ENCODE data around the gene CREM. TPM values are rescaled to one million over a fixed set of nuclear protein-coding genes. Genes with fewer than 3 reads are reported as not detected.

The CREM gene
- total and polyA plus RNA-seq, 7 donors, result 25.9 to 76.0 (median 37.5) TPM

DNA sequence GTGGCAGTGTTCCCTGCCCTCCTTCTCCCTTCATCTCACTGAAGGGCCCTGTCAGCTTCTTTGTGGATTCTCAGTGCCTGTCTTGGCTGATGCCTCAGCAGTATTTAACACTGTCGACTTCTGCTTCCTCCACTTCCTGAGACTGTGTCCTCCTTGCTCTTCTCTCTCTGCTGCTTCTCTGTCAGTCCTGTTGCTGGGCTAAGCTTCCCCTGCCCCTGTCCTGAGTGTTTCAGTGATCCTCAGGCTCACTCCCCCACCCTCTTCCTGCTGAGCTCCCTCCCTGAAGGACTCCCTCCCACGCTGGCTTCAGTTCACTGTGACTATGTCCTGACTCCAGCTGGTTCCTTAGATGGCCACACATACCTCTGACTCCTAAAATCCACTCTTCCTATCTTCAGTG, 64.9 kb downstream of the CREM start:
- WGBS, 2 donors, result 50 to 73% methylated on average over 2 of the region's 2 CpGs
- H3K27me3 ChIP-seq, result no peaks in the 10 kb centered on the region
- peak overlapping the region in 3 of 4 donors; percentile 31 to 50 (median 48) for H3K27ac ChIP-seq
- intact Hi-C loops (cut with DNase I), result no loop called here
- H3K4me3 ChIP-seq, result no peak overlapping the region
- peak; percentile 71 for DNase-seq
- H3K36me3 ChIP-seq, result no peaks in the 10 kb centered on the region
- TF ChIP-seq EP300 (IDR thresholded peaks at IDR 0.05), result no peak
- TF ChIP-seq POLR2AphosphoS5 (IDR thresholded peaks at IDR 0.05), result peak in 2 of 4 donors; percentile 16 to 37
- no peaks in the 10 kb centered on the region for H3K9me3 ChIP-seq
- peaks cover 0 to 9% (median 7%) of the 10 kb centered on the region in 4 donors for H3K4me1 ChIP-seq

DNA sequence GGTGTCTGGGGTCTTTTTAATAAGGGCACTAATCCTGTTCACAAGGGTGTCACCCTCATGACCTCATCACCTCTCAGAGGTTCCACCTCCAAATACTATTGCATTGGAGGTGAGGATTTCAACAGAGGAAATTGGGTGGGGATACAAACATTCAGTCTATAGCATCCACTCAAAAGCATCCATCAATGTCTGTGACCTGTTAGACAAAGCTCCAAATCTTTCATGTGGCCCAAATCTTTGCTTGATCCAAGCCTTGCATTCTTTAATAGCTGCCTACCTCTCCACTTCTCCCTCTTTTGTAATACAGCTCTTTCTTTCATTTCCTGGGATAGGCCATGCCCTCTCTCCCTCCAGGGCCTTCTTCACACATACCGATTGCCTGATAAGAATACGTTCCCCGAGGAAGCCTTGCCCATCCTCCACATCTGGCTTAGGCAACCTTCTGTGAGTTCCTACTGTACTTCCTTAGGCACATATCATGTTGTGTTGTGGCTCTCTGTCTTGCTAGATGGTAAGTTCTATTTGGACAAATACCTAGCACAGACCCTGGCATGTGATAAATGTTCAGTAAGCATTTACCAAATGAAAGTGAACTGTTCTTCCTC, 66.1 kb downstream of the CREM start:
- H3K27me3 ChIP-seq, result no peaks in the 10 kb centered on the region
- intact Hi-C loops (cut with DNase I), result no loop called here
- DNase-seq, result no peak
- no peak overlapping the region for H3K4me3 ChIP-seq
- 51 to 95% methylated on average over 3 of the region's 3 CpGs for WGBS, 2 donors
- no peaks in the 10 kb centered on the region for H3K9me3 ChIP-seq
- peaks cover 0 to 9% (median 7%) of the 10 kb centered on the region in 4 donors for H3K4me1 ChIP-seq
- no peaks in the 10 kb centered on the region for H3K36me3 ChIP-seq
- H3K27ac ChIP-seq, result peak overlapping the region in 1 of 4 donors; percentile 50
- TF ChIP-seq, protein P1, sequence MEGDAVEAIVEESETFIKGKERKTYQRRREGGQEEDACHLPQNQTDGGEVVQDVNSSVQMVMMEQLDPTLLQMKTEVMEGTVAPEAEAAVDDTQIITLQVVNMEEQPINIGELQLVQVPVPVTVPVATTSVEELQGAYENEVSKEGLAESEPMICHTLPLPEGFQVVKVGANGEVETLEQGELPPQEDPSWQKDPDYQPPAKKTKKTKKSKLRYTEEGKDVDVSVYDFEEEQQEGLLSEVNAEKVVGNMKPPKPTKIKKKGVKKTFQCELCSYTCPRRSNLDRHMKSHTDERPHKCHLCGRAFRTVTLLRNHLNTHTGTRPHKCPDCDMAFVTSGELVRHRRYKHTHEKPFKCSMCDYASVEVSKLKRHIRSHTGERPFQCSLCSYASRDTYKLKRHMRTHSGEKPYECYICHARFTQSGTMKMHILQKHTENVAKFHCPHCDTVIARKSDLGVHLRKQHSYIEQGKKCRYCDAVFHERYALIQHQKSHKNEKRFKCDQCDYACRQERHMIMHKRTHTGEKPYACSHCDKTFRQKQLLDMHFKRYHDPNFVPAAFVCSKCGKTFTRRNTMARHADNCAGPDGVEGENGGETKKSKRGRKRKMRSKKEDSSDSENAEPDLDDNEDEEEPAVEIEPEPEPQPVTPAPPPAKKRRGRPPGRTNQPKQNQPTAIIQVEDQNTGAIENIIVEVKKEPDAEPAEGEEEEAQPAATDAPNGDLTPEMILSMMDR (IDR thresholded peaks at IDR 0.05), result no peak
- peak in 1 of 4 donors; percentile 27 for TF ChIP-seq POLR2AphosphoS5 (IDR thresholded peaks at IDR 0.05)

DNA sequence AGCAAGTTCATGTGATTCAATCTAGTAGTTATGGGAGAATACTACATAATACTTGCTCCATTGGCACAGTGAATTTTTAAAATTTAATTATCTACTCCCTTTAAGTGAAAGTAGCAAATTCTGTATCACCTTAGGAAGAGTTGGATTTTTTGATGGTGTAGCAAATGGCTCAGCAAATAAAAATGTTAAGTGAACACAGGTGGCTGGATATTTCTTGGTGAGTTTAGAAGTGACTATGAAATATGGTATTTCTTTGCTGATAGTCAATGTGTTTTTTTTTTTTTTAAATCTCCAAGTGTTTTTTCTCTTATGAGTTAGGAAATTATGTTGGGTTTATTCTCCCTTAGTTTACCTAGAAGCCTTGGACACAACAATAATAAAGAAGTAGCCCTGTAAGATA, 67.8 kb downstream of the CREM start:
- no peaks in the 10 kb centered on the region for H3K27me3 ChIP-seq
- peak overlapping the region; percentile 89 to 95 (median 93) for H3K27ac ChIP-seq
- H3K4me3 ChIP-seq, result no peak overlapping the region
- TF ChIP-seq POLR2A (IDR thresholded peaks at IDR 0.05) (no peak), EP300 (IDR thresholded peaks at IDR 0.05) (no peak), POLR2AphosphoS5 (IDR thresholded peaks at IDR 0.05) (no peak)
- TF ChIP-seq, protein P1 (IDR thresholded peaks at IDR 0.05), result no peak
- no peak for DNase-seq
- peaks cover 0 to 9% (median 7%) of the 10 kb centered on the region in 4 donors for H3K4me1 ChIP-seq
- H3K36me3 ChIP-seq, result no peaks in the 10 kb centered on the region
- no peaks in the 10 kb centered on the region for H3K9me3 ChIP-seq
- intact Hi-C loops (cut with DNase I), result no loop called here

DNA sequence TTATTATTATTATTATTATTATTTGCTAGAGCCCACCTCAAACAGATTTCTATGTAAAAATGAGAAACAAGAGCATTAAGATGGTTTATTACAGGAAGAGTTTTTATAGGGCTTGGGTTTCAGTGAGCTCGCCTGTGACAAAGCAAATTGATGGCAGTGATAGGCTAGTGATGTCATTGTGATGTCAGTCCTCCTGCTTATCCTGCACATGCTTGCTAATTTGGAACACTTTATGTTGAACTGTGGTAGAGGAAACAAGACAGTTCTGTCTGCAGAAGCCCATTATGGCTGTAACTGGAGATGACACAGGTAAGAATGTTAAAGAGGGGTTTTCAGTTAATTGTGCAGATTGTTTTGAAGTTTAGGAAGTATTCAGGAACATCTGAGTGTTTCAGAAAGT, 68.3 kb downstream of the CREM start:
- Histone ChIP-seq H3K27me3 (no peaks in the 10 kb centered on the region), H3K4me3 (peak overlapping the region; percentile 23 to 51 (median 48)), H3K36me3 (no peaks in the 10 kb centered on the region), H3K27ac (peak overlapping the region; percentile 89 to 95 (median 93)), H3K9me3 (no peaks in the 10 kb centered on the region), H3K4me1 (peaks cover 0 to 9% (median 7%) of the 10 kb centered on the region in 4 donors)
- no peak for TF ChIP-seq POLR2A (IDR thresholded peaks at IDR 0.05)
- TF ChIP-seq, protein P1 (IDR thresholded peaks at IDR 0.05), result no peak
- peak; percentile 25 to 78 (median 48) for TF ChIP-seq POLR2AphosphoS5 (IDR thresholded peaks at IDR 0.05)
- TF ChIP-seq EP300 (IDR thresholded peaks at IDR 0.05), result peak in 1 of 4 donors; percentile 71
- intact Hi-C loops (cut with DNase I), result loop anchor here (1.0 kb wide), 1 partner anchor 68 kb away; no protein-coding TSS in a partner anchor
- no peak for DNase-seq
- WGBS, 2 donors, result 25 to 39% methylated on average over 1 of the region's 1 CpG

DNA sequence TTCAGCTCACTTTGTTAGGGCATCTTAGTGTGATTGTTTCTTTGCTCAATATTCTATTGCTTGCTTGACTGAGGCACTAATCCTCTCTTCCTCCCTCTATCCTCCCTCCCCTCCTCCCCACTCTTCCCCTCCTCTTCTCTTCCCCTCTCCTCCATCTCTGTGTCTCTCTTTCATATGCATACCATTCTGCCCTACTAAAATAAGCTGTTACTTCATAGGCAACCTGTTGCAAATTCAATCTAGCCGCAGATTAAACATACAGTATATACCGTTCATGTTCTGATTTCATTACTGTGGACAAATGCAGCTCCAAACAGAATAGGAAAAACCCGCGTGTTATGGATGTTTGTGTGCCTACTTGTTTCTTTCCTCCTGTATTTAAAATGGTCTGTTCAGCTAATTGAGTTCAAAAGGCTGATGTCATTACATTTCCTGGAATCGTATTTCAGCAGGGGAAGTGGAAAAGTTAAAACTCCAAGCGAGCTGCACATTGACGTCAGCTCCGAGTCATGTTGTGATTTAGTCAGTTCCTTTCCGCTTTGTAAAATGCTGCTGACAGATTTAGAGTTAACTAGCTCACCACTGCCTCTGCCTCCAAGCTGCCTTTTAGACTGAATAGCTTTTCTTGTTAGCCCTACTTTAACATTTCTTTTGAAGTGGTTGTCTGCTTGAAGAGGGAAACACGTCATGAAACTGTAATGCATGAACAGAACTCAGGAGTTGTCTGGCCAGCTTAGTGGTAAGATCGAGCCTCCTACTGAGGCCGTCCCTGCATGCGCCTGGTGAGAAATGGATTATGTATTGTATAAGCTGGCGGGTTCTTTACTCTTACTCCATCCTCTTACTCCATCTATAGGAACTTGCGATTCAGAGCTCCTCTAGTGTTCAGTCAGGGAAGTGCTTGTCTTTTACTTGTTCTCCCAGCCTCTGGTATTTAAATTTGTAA, 69.0 kb downstream of the CREM start:
- peak; percentile 92 for DNase-seq
- 1% methylated on average over 15 of the region's 15 CpGs for WGBS, 2 donors
- Histone ChIP-seq H3K9me3 (no peaks in the 10 kb centered on the region), H3K27ac (peak overlapping the region; percentile 89 to 95 (median 93)), H3K4me3 (peak overlapping the region; percentile 23 to 51 (median 48)), H3K36me3 (no peaks in the 10 kb centered on the region), H3K27me3 (no peaks in the 10 kb centered on the region), H3K4me1 (peaks cover 0 to 9% (median 7%) of the 10 kb centered on the region in 4 donors)
- intact Hi-C loops (cut with DNase I), result loop anchor here (1.0 kb wide), 1 partner anchor 68 kb away; no protein-coding TSS in a partner anchor
- TF ChIP-seq EP300 (IDR thresholded peaks at IDR 0.05) (peak; percentile 79 to 95 (median 90)), POLR2A (IDR thresholded peaks at IDR 0.05) (peak; percentile 5 to 25), POLR2AphosphoS5 (IDR thresholded peaks at IDR 0.05) (peak; percentile 59 to 91 (median 70))
- TF ChIP-seq, protein P1 (IDR thresholded peaks at IDR 0.05), result peak; percentile 87 to 97 (median 93)

Measured in sigmoid colon (tissue), 7 donors.